HG02798 (cell line): ENCODE measurements around the gene CFAP77.
"Not testable (repeated sequence)": the region's sequence is repeated elsewhere in the genome, so short reads cannot be mapped to it uniquely, and the experiment has no call there.

ENCODE experiments used
- ATAC-seq: cut with Tn5 transposase; IDR thresholded peaks from one replicate; pipeline ENCODE4 v1.9.1; 2021; ENCODE audit warnings: mild to moderate bottlenecking; ENCODE audit not compliant: unreplicated experiment, poor library complexity

Gene CFAP77

DNA sequence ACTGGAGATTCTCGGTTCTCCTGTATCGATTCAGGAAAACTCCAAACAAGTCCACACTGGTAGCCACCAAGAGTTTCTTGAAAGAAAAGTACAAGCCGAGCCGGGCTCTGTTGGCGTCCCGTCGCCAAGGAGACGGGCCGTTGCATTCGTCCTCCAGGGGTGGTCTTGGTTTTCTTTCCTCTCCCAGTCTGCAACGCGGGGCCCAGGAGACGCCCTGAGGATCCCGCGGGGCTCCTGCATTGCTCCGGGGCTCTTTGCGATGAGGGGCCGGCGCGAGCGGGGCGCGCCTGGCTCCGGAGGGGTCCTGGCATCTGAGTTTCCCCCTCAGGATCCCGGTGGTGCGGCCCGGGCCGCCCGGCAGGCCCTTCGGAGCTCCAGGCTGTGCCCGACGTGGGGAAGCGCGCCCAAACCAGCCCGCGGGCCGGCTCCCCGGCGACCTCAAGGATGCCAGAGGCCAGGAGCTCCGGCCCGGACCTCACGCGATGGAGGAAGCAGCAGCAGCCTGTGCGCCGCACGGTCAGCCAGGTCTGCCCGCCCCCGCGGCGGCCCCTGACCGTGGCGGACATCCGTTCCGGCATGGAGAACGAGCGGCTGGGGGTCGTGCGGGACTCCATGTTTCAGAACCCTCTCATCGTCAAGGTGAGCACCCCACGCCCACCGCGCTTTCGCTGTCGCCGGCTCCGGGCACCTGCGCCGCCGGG lies at the start of gene CFAP77:
TSS of gene CFAP77 (plus strand) at position 384 of the 701 bp plus-strand sequence. CDS start at position 445, 61 bp downstream.
- peak; percentile 30 for ATAC-seq

GRCh38 chr9:132364068-132364467 lies 45.9 kb upstream of the CFAP77 start:
- ATAC-seq, result no peak

DNA sequence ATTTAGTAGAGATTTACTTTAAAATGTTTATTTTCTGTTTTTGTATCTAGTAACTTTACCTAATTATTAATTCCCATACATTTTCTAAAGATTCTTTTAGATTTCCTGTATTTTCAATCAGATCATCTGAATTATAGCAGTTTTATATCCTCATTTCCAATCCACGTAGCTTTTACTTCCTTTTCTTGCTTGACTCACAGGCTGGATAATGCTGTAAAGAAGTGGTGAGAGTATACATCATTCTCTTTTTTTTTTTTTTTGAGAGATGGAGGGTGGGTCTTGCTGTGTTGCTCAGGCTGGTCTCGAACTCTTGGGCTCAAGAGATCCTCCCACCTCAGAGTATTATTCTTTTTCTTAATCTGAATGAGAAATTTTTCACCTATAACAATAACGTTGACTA lies 44.0 kb upstream of the CFAP77 start:
- ATAC-seq, result no peak

DNA sequence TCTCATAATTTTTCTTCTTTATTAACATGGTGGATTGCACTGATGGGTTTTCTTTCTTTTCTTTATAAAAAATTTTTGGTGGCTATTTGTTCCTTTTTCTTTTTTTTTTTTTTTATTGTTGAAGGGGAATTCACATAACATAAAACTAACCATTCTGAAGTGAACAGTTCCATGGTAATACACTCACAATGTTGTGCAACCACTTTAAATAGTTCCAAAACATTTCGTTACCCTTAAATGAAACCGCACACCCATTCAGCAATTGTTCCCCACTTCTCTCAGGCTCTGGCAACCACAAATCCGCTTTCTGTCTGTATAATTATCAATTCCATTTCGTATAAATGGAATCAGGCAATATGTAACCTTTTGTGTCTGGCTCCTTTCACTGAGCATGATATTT lies 43.5 kb upstream of the CFAP77 start:
- no peak for ATAC-seq

DNA sequence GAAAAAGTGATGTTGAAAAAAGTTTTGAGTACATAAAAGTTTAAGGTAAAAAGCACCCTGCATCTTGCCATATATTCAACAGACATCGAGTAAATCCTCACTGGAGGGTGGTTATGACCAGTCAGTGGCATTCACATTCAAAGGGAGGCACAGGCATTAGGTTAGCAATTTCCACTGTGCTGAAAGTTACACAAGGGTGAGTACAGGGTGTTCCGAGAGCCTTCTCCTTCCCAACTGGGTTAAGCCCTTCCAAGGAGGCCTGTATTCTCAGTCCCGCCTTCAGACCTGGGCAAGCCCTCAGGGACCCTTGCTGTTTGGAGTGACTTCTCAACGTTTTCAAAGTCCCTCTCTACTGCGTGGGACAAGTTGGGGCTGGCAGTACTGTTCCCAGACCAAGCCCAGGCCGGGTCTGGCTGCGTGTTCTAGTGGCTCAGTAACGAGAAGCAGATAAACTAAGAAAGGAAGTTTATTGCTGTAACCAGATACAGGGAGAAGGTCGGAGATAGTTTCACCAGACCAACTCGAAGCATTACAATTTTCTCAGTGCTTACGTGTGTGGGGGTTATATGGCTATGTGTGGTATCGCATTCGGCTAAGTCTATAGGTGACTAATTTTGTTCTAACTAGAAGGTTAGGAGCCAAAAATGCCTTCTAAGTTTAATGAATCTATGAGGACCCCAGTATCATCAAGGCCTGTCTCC lies 42.2 kb upstream of the CFAP77 start:
- ATAC-seq, result no peak

GRCh38 chr9:132369421-132369820 lies 40.6 kb upstream of the CFAP77 start:
- ATAC-seq, result no peak

- no peak for ATAC-seq
Observed at GRCh38 chr9:132370592-132370991, 39.4 kb upstream of the CFAP77 start.

DNA sequence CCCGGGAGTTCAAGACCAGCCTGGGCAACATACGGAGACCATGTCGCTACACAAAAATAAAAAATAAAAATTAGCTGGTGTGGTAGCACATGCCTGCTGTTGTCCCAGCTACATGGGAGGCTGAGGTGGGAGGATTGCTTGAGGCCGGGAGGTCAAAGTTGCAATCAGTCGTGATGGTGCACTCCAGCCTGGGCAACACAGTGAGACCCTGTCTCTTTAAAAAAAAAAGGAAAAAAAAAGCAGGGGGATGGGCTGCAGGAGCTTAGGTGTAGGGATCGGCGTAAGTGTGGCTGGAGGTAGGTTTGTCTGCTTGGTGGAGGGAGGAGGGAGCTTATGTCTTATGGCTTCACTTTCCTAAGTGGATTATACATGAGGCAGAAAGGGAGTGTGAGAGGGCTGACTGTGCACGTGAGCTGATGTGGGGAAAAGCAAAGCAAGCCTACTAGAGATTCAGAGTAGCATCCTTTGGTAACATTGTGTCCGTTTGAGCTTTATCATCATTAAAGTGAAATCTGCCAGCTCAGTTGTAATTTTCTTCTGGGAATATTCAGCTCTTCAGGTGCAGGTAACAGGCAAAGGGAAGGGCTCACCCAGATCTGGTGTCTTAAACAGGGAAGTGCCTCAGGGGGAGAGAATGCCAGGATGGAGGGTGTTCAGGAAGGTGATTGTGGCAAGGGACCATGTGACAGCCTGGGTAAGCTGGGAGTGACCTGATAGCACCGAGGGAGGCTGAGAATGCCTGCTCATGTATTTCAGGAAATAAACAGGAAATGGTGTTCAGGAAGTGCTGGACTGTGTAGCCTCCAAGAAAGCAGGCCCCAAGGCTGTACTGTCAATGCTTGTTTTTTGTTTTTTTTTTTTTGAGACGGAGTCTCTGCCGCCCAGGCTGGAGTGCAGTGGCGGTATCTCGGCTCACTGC lies 37.6 kb upstream of the CFAP77 start:
- no peak for ATAC-seq

- ATAC-seq, result not testable (repeated sequence)
Observed at GRCh38 chr9:132377769-132378168, 32.2 kb upstream of the CFAP77 start.

GRCh38 chr9:132378416-132378815 lies 31.6 kb upstream of the CFAP77 start:
- not testable (repeated sequence) for ATAC-seq

GRCh38 chr9:132381966-132382541 lies 28.0 kb upstream of the CFAP77 start:
- peak; percentile 70 for ATAC-seq

GRCh38 chr9:132383462-132383883 lies 26.5 kb upstream of the CFAP77 start:
- ATAC-seq, result peak; percentile 49

- ATAC-seq, result peak; percentile 46
Observed at GRCh38 chr9:132384376-132384775, 25.6 kb upstream of the CFAP77 start.

DNA sequence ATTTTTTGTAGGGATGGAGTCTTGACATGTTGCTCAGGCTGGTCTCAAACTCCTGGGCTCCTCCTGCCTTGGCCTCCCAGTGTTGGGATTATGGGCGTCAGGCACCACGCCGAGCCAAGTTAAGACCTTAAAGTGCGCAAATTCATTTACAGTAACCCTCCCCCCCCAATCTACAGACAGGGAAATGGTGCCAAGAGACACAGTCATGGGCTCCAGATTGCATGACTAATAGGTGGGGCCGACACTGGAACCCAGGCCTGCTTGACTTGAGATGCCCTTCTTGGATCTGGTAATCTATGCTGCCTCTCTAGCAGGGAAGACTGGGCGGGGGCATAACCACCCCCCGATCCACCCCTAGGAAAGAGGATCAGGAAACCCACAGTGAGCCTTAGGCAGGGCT lies 22.9 kb upstream of the CFAP77 start:
- no peak for ATAC-seq

GRCh38 chr9:132390966-132391365 lies 19.0 kb upstream of the CFAP77 start:
- no peak for ATAC-seq

GRCh38 chr9:132391449-132391848 lies 18.6 kb upstream of the CFAP77 start:
- ATAC-seq, result no peak

GRCh38 chr9:132395560-132395959 lies 14.5 kb upstream of the CFAP77 start:
- ATAC-seq, result no peak

DNA sequence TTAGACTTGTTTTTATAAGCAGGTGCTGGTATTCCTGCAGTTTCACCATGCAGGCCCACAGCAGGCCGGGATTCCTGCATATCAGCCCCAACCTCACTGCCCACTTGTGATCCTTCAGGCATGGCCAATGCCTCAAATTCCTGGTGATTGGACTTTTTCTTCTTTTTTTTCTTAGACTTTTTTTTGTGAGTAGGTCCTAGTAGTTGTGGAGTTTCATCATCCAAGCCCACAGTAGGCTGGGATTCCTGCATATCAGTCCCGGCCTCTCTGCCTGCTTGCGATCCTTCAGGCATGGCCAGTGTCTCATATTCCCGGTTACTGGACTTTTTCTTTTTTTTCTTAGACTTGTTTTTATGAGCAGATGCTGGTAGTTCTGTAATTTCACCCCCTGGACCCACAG lies 8.2 kb upstream of the CFAP77 start:
- ATAC-seq, result no peak

DNA sequence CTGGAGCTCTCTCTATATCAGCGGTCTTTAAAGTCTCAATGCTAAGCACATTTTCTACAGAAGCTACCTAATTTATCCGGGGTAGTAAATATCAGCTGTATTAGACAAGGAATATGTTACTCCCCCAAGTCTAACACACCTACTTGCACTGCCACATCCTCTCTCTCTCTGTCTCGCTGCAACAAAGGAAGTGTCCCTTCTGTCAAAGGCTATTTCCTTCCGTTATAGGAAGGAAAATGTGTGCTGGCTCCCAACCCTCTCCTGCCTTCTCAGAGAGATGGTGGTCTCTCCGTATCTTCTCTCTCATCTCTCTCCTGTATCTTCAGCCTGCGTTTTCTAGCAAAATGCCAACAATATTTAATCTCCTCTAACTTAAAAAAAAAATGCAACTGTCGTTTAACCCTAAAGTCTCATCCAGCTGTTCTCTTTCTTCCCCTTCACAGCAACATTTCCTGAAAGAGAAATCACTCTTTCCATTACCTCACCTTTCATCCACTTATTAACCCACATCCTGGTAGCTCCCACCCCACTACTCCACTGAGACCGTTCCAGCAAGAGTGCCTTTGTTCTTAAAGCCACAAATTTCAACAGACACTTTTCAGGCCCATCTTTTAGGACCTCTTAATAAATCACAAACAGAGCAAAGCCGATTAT lies 5.7 kb upstream of the CFAP77 start:
- no peak for ATAC-seq

GRCh38 chr9:132406554-132407122 lies 3.4 kb upstream of the CFAP77 start, which contains the start of gene TTF1:
TSS of gene TTF1 (minus strand) at chr9:132406840. CDS start at chr9:132402821, 4,019 bp downstream.
- ATAC-seq, result peak; percentile 90
